Measurements from ENCODE around the gene TMEM131L.
"Not testable (repeated sequence)": the region's sequence is repeated elsewhere in the genome, so short reads cannot be mapped to it uniquely, and the experiment has no call there.

TMEM131L gene

GRCh38 chr4:153450544-153450917, 15.6 kb upstream of the TMEM131L start:
- DNase-seq: no peak

DNA sequence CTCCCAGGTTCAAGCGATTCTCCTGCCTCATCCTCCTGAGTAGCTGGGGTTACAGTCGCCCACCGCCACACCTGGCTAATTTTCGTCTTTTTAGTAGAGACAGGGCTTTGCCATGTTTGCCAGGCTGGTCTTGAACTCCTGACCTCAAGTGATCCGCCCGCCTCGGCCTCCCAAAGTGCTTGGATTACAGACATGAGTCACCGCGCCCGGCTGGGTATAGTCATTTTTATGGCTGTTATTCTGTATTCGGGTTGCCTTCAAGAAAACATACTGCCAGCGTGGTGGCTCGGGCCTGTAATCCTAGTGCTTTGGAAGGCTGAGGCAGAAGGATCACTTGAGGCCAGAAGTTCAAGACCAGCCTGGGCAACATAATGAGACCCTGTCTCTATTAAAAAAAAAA, 15.0 kb upstream of the TMEM131L start:
- DNase-seq: not testable (repeated sequence)

- no peak for DNase-seq
These were observed 14.1 kb upstream of the TMEM131L start for GRCh38 chr4:153451911-153452657.

DNA sequence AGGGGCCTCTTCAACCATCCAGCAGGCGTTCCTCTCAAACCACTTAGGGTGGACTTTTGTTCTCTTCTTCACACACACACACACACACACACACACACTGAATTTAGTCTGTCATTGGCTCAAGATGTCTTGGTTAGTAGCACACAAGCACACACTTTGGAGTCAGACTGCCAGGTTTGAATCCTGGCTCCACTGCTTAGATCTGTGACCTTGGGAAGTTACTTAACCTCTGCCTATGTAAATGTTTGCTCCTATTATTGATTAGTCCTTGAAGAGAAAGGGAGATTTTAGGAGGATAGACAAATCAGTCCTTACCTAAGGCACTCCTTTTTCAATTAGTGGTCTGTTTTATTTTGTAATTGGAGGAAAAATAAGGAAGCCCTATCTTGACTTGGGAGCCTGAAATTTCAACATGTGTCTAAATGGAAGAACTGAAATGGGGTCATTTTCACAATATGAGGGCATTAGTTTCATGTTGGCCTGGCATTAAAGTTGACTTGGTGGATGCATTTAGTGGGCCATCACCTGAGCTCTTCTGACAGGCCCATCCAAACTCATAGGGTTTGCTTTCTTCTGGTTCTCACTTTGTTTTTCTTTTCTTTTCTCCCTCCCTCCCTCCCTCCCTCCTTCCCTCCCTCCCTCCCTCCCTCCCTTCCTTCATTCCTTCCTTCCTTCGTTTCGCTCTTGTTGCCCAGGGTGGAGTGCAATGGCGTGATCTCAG, 13.3 kb upstream of the TMEM131L start:
- no peak for DNase-seq

GRCh38 chr4:153453402-153453801, 12.8 kb upstream of the TMEM131L start:
- DNase-seq: no peak

DNA sequence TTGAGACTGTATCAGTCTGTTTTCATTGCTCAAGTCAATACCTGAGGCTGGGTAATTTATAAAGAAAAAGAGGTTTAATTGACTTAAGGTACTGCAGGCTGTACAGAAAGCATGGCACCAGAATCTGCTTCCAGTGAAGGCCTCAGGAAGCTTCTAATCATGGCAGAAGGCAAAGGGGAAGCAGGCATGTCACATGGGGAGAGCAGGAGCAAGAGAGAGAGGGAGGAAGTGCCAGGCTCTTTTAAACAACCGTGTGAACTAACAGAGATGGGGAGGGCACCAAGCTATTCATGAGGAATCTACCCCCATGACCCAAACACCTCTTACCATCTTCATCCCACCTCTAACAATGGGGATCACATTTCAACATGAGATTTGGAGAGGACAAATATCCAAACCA, 7.2 kb upstream of the TMEM131L start:
- no peak for DNase-seq

DNA sequence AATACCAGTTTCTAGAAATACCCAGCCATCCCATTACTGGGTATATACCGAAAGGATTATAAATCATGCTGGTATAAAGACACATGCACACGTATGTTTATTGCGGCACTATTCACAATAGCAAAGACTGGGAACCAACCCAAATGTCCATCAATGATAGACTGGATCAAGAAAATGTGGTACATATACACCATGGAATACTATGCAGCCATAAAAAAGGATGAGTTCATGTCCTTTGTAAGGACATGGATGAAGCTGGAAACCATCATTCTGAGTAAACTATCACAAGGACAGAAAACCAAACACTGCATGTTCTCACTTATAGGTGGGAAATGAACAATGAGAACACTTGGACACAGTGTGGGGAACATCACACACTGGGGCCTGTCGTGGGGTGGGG, 4.6 kb upstream of the TMEM131L start:
- not testable (repeated sequence) for DNase-seq

GRCh38 chr4:153464068-153464467, 2.1 kb upstream of the TMEM131L start:
- no peak for DNase-seq

- DNase-seq: no peak
These were observed 1.0 kb upstream of the TMEM131L start for GRCh38 chr4:153465140-153465539.

DNA sequence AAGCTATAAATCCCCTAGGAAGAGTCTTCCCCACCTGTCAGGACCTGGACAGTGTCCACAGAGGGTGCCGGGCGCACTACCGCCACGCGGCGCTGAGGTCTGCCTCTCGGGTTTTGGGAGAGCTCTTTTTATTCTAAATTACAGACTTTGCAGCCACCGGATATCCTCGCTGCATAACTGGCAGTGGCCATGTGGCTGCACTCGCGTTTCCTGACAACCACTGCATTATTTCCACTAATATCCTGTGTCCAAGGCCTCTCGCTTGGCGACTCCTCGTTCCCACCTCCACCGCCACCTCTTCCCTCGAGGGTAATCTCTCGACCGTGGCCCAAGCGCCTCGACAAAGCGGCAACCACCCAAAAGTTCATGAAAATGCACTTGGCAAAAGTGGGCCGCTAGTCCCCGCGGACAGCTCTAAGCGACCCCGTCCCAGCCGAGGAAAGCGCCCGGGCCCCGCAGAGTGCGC, 512 bp upstream of the TMEM131L start:
- no peak for DNase-seq

DNA sequence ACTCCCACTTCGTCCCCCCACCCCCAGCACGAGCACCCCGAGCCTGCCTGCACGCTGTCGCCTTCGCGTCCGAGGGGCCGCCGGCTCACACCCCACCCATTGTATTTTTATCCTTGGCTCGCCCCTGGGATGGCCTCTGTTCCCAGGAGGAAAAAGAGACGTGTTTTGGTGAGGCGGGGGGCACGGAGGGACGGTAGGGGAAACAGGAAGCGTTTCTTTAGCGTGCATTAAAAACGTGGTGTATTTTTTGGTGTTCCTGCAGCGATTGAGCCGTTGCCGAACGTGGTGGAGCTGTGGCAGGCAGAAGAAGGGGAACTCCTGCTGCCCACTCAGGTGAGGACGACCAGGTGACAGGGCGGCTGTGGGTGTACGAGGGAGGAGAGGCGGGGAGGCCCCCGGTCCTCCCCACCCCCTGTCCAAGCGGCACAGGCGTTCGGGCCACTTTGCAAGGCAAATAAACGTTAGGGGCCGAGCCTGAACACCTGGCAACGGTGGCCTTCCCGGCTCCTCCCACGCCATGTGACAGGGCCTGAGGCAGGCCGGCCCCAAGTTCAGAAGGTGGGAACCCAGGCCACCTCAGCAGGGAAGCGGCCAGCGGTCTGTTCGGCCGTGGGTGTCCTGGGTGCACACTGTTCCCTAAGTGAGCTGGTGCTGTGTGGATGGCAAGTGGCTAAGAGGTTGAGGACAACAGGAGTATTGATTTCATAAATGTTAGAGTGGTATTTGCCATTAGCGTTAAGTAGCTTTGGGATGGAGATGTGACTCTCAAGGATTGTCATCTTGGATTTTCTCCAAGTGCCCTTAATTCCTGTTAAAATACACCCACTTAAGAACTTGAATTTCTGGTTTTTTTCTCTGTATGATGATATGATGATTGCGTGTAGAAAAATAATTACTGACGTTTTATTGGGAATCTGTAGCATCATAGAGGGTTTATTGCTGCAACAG, 1.1 kb downstream of the TMEM131L start:
- DNase-seq: peak; percentile 63

GRCh38 chr4:153467897-153468262, 1.7 kb downstream of the TMEM131L start:
- DNase-seq: no peak

GRCh38 chr4:153468587-153468986, 2.4 kb downstream of the TMEM131L start:
- no peak for DNase-seq

GRCh38 chr4:153469031-153469430, 2.9 kb downstream of the TMEM131L start:
- DNase-seq: no peak

DNA sequence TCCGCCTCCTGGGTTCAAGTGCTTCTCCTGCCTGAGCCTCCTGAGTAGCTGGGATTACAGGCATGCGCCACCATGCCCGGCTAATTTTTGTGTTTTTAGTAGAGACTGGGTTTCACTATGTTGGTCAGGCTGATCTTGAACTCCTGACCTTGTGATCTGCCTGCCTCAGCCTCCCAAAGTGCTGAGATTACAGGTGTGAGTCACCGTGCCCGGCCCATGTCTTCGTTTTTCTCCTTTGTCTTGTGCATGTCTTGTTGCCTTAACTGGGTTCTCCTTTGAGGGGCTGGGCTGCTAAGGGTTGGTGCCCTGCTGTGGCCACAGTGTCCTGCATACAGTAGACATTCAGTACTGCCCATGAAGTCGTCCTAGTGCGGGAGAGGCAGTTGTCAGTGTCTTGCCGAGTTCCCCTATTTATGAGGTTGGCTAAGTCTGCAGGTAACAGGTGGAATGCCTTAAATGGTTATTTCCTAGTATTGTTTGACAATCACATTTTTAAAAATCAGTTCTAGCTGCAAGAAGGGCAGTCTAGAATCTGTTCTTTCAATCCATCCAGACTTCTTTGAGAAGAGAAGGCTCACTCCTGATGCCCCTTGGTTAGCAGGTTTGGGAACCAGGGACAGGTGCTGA, 5.0 kb downstream of the TMEM131L start:
- not testable (repeated sequence) for DNase-seq

DNA sequence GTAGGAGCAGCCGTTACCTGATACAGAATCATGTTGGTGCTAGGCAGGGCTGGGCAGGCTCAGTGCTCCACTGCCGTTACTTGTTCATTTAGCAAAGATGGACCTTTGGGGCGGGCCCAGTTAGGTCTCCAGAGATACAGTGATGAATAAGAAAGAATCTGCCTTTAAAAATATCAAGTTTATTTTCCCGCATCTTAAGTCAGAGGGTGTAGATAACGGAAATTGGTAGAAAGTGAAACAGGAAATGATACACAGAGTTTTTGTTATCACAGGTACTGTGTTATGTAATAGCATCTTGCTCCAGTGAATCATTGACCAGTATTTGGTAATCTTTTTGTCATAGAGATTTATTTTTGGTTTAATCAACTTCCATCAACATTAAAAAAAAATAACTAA, 5.5 kb downstream of the TMEM131L start:
- DNase-seq: no peak

DNA sequence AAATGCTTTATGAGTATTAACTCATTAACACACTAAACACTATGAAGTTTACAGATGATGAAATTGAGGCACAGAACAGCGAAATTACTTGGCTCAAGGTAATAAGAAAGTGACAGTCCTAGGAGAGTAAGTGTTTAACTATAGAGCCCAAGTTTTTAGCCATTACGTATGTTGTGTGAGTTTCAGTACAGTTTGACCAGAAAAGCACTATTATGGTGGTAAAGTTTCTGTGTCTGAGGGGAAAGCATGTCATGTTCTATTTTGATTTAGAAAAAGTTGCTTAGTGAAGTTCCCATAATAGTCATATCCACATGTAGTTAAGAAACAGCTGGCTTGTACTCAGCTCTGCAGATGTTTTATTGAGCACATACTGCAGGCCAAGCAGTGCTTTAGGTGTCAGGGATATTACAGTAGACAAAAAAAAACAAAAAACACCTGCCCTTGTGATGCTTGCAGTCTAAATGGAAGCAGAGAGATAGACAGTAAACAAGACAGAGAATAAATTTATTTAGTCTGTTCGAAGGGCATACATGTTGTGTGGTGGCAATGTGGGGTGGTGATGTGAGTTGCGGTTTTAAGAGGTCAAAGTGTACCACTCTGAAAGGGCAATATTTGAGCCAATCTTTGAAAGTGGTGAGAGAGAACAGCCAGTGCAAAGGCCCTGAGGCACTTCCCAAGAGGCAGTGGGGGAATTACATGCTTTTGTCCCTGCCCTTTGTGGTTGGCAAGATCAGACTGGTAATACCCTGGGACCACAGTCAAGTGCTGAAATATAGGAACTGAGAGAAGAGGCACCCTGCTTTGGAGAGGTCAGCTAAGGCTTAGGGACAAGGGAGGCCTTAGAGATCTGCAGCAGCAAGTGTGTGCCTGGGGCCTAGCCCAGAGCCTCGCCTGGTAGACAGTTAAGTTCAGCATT, 6.2 kb downstream of the TMEM131L start:
- DNase-seq: no peak

DNA sequence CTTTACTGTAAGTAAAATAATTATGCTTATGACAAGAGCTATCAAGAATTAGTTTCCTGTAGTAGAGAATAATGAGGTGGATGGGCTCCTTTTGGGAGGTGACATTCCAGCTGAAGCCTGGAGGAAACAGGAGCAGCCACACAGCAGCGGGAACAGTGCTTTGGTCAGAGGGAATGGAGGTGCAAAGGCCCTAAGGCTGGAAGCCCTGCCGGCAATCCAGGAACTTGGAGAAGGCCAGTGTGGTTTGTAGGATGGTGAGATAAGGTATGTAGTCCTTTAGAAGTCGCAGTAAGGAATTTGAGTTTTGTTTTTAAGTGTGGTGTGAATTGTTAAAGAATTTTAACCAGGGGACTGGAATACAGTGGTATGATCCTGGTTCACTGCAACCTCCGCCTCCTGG, 8.1 kb downstream of the TMEM131L start:
- DNase-seq: no peak

GRCh38 chr4:153476829-153477574, 10.8 kb downstream of the TMEM131L start:
- no peak for DNase-seq

DNA sequence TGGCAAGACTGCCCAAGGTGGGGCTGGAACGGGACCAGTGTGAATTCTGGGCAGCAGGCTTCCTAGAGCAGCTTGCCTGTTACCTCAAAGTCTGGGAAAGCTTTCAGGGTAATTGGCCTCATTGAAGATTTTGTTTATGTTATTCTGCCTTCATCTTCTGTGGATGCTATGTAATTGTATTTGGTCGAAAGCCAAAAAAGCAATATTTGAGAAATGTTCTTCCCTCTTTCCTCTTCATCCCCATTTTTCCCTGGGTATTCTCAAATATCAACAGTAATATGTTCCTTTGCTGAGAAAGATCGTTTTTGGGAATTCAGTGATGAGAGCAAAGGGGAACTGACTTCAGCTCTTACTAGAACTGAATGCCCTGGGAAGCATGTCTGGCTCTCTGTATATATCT, 12.9 kb downstream of the TMEM131L start:
- no peak for DNase-seq

DNA sequence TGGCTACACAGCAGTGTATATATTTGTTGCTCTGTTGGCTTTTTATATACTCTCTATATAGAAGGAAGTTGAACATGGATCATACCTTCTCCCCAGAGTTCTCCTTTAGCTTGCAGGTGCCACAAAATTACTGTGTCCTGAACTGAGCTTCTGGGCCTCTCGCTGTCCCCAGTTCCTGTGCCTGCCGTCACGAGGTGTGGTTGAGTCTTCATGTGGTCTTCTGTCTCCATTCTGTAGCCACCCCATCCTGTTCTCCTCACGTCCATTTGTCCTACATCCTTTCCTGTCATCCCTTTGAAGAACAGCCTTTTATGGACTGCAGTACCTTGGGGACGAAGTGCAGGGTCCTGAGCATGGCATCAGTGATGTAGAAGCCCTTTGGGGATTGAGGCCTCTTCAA, 14.5 kb downstream of the TMEM131L start:
- no peak for DNase-seq

Data from activated CD4-positive, CD25-positive, alpha-beta regulatory T cell treated with anti-CD3 and anti-CD28 coated beads, Interleukin-2, amount 50 U/mL, for 72 hours (primary cell).